Measurements from ENCODE around the gene ZNF175. TPM values are rescaled to one million over a fixed set of nuclear protein-coding genes. Genes with fewer than 3 reads are reported as not detected.

ZNF175 gene
- polyA plus RNA-seq, 1 experiment: 6.3 TPM

- ChIA-PET POLR2A (no interaction called here), CTCF (interaction anchor here (1.2 kb wide), 1 partner anchor 175 kb away, joined by 4 read pairs; no protein-coding TSS in a partner anchor)
- no peak for DNase-seq (ENCODE audit: low read depth)
- no peak overlapping the region for H3K4me3 ChIP-seq (ENCODE audit: low read depth, low read length)
- TF ChIP-seq, protein P1, sequence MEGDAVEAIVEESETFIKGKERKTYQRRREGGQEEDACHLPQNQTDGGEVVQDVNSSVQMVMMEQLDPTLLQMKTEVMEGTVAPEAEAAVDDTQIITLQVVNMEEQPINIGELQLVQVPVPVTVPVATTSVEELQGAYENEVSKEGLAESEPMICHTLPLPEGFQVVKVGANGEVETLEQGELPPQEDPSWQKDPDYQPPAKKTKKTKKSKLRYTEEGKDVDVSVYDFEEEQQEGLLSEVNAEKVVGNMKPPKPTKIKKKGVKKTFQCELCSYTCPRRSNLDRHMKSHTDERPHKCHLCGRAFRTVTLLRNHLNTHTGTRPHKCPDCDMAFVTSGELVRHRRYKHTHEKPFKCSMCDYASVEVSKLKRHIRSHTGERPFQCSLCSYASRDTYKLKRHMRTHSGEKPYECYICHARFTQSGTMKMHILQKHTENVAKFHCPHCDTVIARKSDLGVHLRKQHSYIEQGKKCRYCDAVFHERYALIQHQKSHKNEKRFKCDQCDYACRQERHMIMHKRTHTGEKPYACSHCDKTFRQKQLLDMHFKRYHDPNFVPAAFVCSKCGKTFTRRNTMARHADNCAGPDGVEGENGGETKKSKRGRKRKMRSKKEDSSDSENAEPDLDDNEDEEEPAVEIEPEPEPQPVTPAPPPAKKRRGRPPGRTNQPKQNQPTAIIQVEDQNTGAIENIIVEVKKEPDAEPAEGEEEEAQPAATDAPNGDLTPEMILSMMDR (IDR thresholded peaks at IDR 0.05; ENCODE audit: insufficient read depth, low read depth, low read length): no peak
- H3K27me3 ChIP-seq (ENCODE audit: control insufficient read depth, insufficient read depth, low read length): no peaks in the 10 kb centered on the region
- no peaks in the 10 kb centered on the region for H3K36me3 ChIP-seq (ENCODE audit: control insufficient read depth, insufficient read depth, low read length)
These were observed 31.2 kb downstream of the ZNF175 start for GRCh38 chr19:51602189-51602854.

- no peaks in the 10 kb centered on the region for H3K36me3 ChIP-seq (ENCODE audit: control insufficient read depth, insufficient read depth, low read length)
- ChIA-PET POLR2A (no interaction called here), CTCF (interaction anchor here (0.6 to 2.9 kb wide), 2 partner anchors 50 to 171 kb away, joined by 4 to 14 read pairs; no protein-coding TSS in a partner anchor)
- H3K4me3 ChIP-seq (ENCODE audit: low read depth, low read length): no peak overlapping the region
- no peaks in the 10 kb centered on the region for H3K27me3 ChIP-seq (ENCODE audit: control insufficient read depth, insufficient read depth, low read length)
- no peak for DNase-seq (ENCODE audit: low read depth)
- TF ChIP-seq, protein P1 (IDR thresholded peaks at IDR 0.05; ENCODE audit: insufficient read depth, low read depth, low read length): no peak
These were observed 36.0 kb downstream of the ZNF175 start for GRCh38 chr19:51607077-51607476.

DNA sequence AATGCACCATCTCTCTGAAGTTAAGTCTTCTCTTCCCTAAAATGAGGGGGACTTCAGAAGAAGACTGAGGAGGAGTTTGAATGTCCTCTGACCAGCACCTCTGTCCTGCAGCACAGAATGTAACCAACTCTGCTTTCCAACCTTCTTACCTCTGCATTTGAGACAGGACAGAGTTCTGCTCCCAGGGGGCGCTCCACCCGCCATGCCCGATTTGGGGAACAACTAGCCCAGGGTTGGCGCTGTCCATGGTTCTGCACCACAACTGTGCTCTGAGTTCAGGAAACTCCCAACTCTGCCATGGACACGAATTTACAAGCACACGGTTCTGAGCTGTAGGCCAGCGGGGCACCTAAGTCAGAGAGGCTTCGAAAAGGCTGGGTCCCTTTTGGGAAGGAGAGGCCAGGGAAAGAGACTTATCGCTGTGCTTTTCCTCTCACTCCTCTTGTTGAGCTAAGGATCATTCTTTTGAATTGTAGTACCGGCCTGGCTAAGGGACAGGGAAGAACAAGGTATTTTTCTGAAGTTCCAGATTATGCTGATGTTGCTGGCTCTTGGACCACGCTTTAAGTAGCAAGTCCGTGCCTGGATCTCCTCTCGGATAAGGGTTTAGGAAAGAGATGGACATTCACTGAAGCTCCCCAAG is 37.0 kb downstream of the ZNF175 start:
- CTCF ChIA-PET: interaction anchor here (0.7 to 2.9 kb wide), 9 partner anchors 8 to 186 kb away, joined by 3 to 14 read pairs (median 6); no protein-coding TSS in a partner anchor
- POLR2A ChIA-PET: no interaction called here
- Histone ChIP-seq H3K27me3 (ENCODE audit: control insufficient read depth, insufficient read depth, low read length) (no peaks in the 10 kb centered on the region), H3K36me3 (ENCODE audit: control insufficient read depth, insufficient read depth, low read length) (no peaks in the 10 kb centered on the region), H3K4me3 (ENCODE audit: low read depth, low read length) (no peak overlapping the region)
- TF ChIP-seq, protein P1 (IDR thresholded peaks at IDR 0.05; ENCODE audit: insufficient read depth, low read depth, low read length): peak; percentile 83
- DNase-seq (ENCODE audit: low read depth): no peak

GRCh38 chr19:51610576-51610975 is 39.5 kb downstream of the ZNF175 start:
- DNase-seq (ENCODE audit: low read depth): no peak
- no peak overlapping the region for H3K4me3 ChIP-seq (ENCODE audit: low read depth, low read length)
- H3K27me3 ChIP-seq (ENCODE audit: control insufficient read depth, insufficient read depth, low read length): no peaks in the 10 kb centered on the region
- no peaks in the 10 kb centered on the region for H3K36me3 ChIP-seq (ENCODE audit: control insufficient read depth, insufficient read depth, low read length)
- TF ChIP-seq, protein P1 (IDR thresholded peaks at IDR 0.05; ENCODE audit: insufficient read depth, low read depth, low read length): no peak
- ChIA-PET CTCF (no interaction called here), POLR2A (no interaction called here)

DNA sequence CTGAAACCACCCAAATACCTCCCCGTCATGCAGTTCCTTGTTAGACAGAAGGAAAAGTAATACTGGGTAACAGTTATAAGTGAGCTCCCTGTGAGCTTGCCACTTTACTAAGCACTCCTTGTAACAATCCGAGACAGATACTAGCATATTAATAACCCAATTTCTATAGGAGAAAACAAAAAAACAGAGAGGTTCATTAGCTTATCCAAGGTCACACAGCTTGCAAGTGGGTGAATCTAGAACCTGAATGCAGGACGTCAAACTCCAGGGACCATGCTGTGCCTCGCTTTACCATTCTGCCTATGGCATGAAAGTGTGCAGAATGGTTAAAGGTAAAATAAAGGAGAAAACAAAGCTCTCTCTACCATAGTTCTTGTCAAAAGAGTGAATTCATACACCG is 43.7 kb downstream of the ZNF175 start:
- no peaks in the 10 kb centered on the region for H3K36me3 ChIP-seq (ENCODE audit: control insufficient read depth, insufficient read depth, low read length)
- DNase-seq (ENCODE audit: low read depth): no peak
- H3K27me3 ChIP-seq (ENCODE audit: control insufficient read depth, insufficient read depth, low read length): no peaks in the 10 kb centered on the region
- TF ChIP-seq, protein P1 (IDR thresholded peaks at IDR 0.05; ENCODE audit: insufficient read depth, low read depth, low read length): no peak
- POLR2A ChIA-PET: no interaction called here
- CTCF ChIA-PET: no interaction called here
- no peak overlapping the region for H3K4me3 ChIP-seq (ENCODE audit: low read depth, low read length)

Data from BJ (cell line).